ENCODE results near the gene PNPLA7. TPM values are rescaled to one million over a fixed set of nuclear protein-coding genes. Genes with fewer than 3 reads are reported as not detected.
A peak's percentile ranks its signal among the peaks of the same experiment; 100 is the strongest.

Gene PNPLA7
- total RNA-seq, 1 donor from 2014 or later, result 16.2 TPM

- H3K27me3 ChIP-seq, result no peaks in the 10 kb centered on the region
- no peak overlapping the region for H3K27ac ChIP-seq
- H3K4me3 ChIP-seq, result no peak overlapping the region
- H3K36me3 ChIP-seq, result peaks cover 0 to 44% of the 10 kb centered on the region in 2 donors
- DNase-seq (ENCODE audit: extremely low spot score in 2 of 2), result no peak
- no peaks in the 10 kb centered on the region for H3K9me3 ChIP-seq
- intact Hi-C loops (cut with DNase I), result no loop called here
- no peak for TF ChIP-seq CTCF (IDR thresholded peaks at IDR 0.05)
- no peak for TF ChIP-seq POLR2A (IDR thresholded peaks at IDR 0.05)
- TF ChIP-seq POLR2AphosphoS5 (IDR thresholded peaks at IDR 0.05; ENCODE audit: insufficient read depth in 1 of 2, low read depth in 1 of 2), result no peak
- peaks cover 37% of the 10 kb centered on the region for H3K4me1 ChIP-seq
Measured at GRCh38 chr9:137580209-137580953, 30.2 kb upstream of the PNPLA7 start.

GRCh38 chr9:137579259-137579604 is 29.0 kb upstream of the PNPLA7 start:
- H3K4me1 ChIP-seq, result peaks cover 38% of the 10 kb centered on the region
- no peaks in the 10 kb centered on the region for H3K9me3 ChIP-seq
- H3K36me3 ChIP-seq, result peaks cover 0 to 43% of the 10 kb centered on the region in 2 donors
- no peak for DNase-seq (ENCODE audit: extremely low spot score in 2 of 2)
- H3K27me3 ChIP-seq, result no peaks in the 10 kb centered on the region
- peak overlapping the region; percentile 60 for H3K27ac ChIP-seq
- intact Hi-C loops (cut with DNase I), result no loop called here
- peak overlapping the region; percentile 92 to 98 for H3K4me3 ChIP-seq
- peak in 1 of 2 donors; percentile 9 for TF ChIP-seq POLR2AphosphoS5 (IDR thresholded peaks at IDR 0.05; ENCODE audit: insufficient read depth in 1 of 2, low read depth in 1 of 2)
- no peak for TF ChIP-seq CTCF (IDR thresholded peaks at IDR 0.05)

- Histone ChIP-seq H3K9me3 (no peaks in the 10 kb centered on the region), H3K4me3 (peak within 1 kb of the TSS; percentile 92 to 98), H3K36me3 (peaks cover 0 to 45% of the 10 kb centered on the region in 2 donors), H3K27me3 (no peaks in the 10 kb centered on the region), H3K27ac (peak within 1 kb of the TSS; percentile 60), H3K4me1 (peaks cover 38% of the 10 kb centered on the region)
- no peak for DNase-seq (ENCODE audit: extremely low spot score in 2 of 2)
- TF ChIP-seq CTCF (IDR thresholded peaks at IDR 0.05) (peak; percentile 78 to 99 (median 84)), POLR2A (IDR thresholded peaks at IDR 0.05) (peak in 1 of 2 donors; percentile 42), POLR2AphosphoS5 (IDR thresholded peaks at IDR 0.05; ENCODE audit: insufficient read depth in 1 of 2, low read depth in 1 of 2) (peak in 1 of 2 donors; percentile 71)
- intact Hi-C loops (cut with DNase I), result no loop called here
Measured at GRCh38 chr9:137578518-137579258, 28.5 kb upstream of the PNPLA7 start, which contains the start of gene DPH7. DPH7 (minus strand) TSS chr9:137578925; CDS start chr9:137578777, 148 bp downstream.

- H3K27ac ChIP-seq, result no peak overlapping the region
- H3K4me3 ChIP-seq, result no peak overlapping the region
- intact Hi-C loops (cut with DNase I), result loop anchor here (2.0 kb wide), 2 partner anchors 13 to 75 kb away; no protein-coding TSS in a partner anchor
- peaks cover 0 to 44% of the 10 kb centered on the region in 2 donors for H3K36me3 ChIP-seq
- H3K27me3 ChIP-seq, result no peaks in the 10 kb centered on the region
- TF ChIP-seq POLR2AphosphoS5 (IDR thresholded peaks at IDR 0.05; ENCODE audit: insufficient read depth in 1 of 2, low read depth in 1 of 2) (no peak), POLR2A (IDR thresholded peaks at IDR 0.05) (no peak), CTCF (IDR thresholded peaks at IDR 0.05) (no peak)
- no peaks in the 10 kb centered on the region for H3K9me3 ChIP-seq
- no peak for DNase-seq (ENCODE audit: extremely low spot score in 2 of 2)
- peaks cover 38% of the 10 kb centered on the region for H3K4me1 ChIP-seq
Measured at GRCh38 chr9:137575716-137576411, 25.7 kb upstream of the PNPLA7 start.
